ENCODE results near the gene HSBP1. TPM values are rescaled to one million over a fixed set of nuclear protein-coding genes. Genes with fewer than 3 reads are reported as not detected.
A peak's percentile ranks its signal among the peaks of the same experiment; 100 is the strongest.

Gene HSBP1
- total and polyA plus RNA-seq, 2 of the 13 experiments (the other 11 are each of a cell fraction or from before 2014, with no cell fraction given): 249 to 292 TPM

- 0 out of 2 replicates have a peak, but pooled peaks have one; percentile 2 for TF ChIP-seq ZNF138 (CRISPR knock-in tag; IDR thresholded peaks at IDR 0.05; ENCODE audit: low read depth)
- TF ChIP-seq MBD4 (IDR thresholded peaks at IDR 0.05; ENCODE audit: borderline replicate concordance, low read length): no peak
- peak; percentile 20; the same call in 1 of the 2 replicates for TF ChIP-seq ZNF274 (CRISPR knock-in tag; IDR thresholded peaks at IDR 0.05)
- TF ChIP-seq ZNF580 (CRISPR knock-in tag; IDR thresholded peaks at IDR 0.05; ENCODE audit: borderline replicate concordance, low read depth): no peak
- TF ChIP-seq ZNF766 (CRISPR knock-in tag; IDR thresholded peaks at IDR 0.05; ENCODE audit: borderline replicate concordance): no peak
- no peak for TF ChIP-seq ZNF841 (CRISPR knock-in tag; IDR thresholded peaks at IDR 0.05; ENCODE audit: borderline replicate concordance)
- TF ChIP-seq, protein P1, sequence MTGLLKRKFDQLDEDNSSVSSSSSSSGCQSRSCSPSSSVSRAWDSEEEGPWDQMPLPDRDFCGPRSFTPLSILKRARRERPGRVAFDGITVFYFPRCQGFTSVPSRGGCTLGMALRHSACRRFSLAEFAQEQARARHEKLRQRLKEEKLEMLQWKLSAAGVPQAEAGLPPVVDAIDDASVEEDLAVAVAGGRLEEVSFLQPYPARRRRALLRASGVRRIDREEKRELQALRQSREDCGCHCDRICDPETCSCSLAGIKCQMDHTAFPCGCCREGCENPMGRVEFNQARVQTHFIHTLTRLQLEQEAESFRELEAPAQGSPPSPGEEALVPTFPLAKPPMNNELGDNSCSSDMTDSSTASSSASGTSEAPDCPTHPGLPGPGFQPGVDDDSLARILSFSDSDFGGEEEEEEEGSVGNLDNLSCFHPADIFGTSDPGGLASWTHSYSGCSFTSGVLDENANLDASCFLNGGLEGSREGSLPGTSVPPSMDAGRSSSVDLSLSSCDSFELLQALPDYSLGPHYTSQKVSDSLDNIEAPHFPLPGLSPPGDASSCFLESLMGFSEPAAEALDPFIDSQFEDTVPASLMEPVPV (CRISPR knock-in tag; IDR thresholded peaks at IDR 0.05): no peak
- no peak for TF ChIP-seq U2AF2 (IDR thresholded peaks at IDR 0.05; ENCODE audit: low read depth, low read length)
- TF ChIP-seq ZNF414 (CRISPR knock-in tag; IDR thresholded peaks at IDR 0.05): no peak
These were observed 460 bp upstream of the HSBP1 start (continued) for GRCh38 chr16:83807327-83807709.

- Histone ChIP-seq H3K9me3 (ENCODE audit: low read length) (no peaks in the 10 kb centered on the region), H3K4me1 (ENCODE audit: insufficient read depth, low read length) (peaks cover 49% of the 10 kb centered on the region), H3K27ac (ENCODE audit: extremely low read length, insufficient read depth, low read length) (peak overlapping the region; percentile 72), H3K27me3 (ENCODE audit: control insufficient read depth in 1 of 2, insufficient read depth in 2 of 2, low read length in 2 of 2) (no peaks in the 10 kb centered on the region; a peak in 2 of 5 replicates), H3K79me2 (ENCODE audit: insufficient read depth, low read length) (peaks cover 25% of the 10 kb centered on the region), H3K9ac (ENCODE audit: insufficient read depth, low read depth, low read length) (peak overlapping the region; percentile 95), H2AFZ (ENCODE audit: low read length) (no peak overlapping the region), H4K20me1 (ENCODE audit: insufficient read depth, low read length) (peaks cover 4% of the 10 kb centered on the region), H3K36me3 (replicated peaks in 1 of 2; ENCODE audit: control insufficient read depth in 1 of 2, insufficient read depth in 2 of 2, low read length in 2 of 2) (peaks cover 1 to 21% of the 10 kb centered on the region in 2 experiments; a peak in 4 of 5 replicates), H3K4me3 (replicated peaks in 1 of 3; ENCODE audit: insufficient read depth in 1 of 3, low read depth in 2 of 3, low read length in 3 of 3) (peak overlapping the region; percentile 87 to 98 (median 96)), H3K4me2 (ENCODE audit: low read depth, low read length) (peak overlapping the region; percentile 82)
- WGBS (ENCODE audit: low lambda C conversion rate): 2% methylated on average over 11 of the region's 11 CpGs
- intact Hi-C loops (cut with micrococcal nuclease; ENCODE audit: unreplicated experiment): no loop called here
- POLR2A ChIA-PET: interaction anchor here (1.0 kb wide), 1 partner anchor 134 kb away, joined by 3 read pairs; no protein-coding TSS in a partner anchor
- no peak for FAIRE-seq
- ATAC-seq: peak; percentile 20
- CTCF ChIA-PET (ENCODE audit: low intra/inter-chr PET ratio, low total read pairs): no interaction called here
- no peak for DNase-seq (ENCODE audit: low spot score)
- TSS peak; percentile 63 for BruUV-seq (replicated peaks)
- in situ Hi-C loops (cut with HindIII; ENCODE audit: extremely low pct_ligation_motif_present, low pct_unique_long_range_greater_than_20kb): no loop called here
- TF ChIP-seq ZNF7 (CRISPR knock-in tag; IDR thresholded peaks at IDR 0.05): no peak
- TF ChIP-seq, protein P2, sequence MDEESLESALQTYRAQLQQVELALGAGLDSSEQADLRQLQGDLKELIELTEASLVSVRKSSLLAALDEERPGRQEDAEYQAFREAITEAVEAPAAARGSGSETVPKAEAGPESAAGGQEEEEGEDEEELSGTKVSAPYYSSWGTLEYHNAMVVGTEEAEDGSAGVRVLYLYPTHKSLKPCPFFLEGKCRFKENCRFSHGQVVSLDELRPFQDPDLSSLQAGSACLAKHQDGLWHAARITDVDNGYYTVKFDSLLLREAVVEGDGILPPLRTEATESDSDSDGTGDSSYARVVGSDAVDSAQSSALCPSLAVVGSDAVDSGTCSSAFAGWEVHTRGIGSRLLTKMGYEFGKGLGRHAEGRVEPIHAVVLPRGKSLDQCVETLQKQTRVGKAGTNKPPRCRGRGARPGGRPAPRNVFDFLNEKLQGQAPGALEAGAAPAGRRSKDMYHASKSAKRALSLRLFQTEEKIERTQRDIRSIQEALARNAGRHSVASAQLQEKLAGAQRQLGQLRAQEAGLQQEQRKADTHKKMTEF (CRISPR knock-in tag; IDR thresholded peaks at IDR 0.05): no peak
- TF ChIP-seq ZNF703 (CRISPR knock-in tag; IDR thresholded peaks at IDR 0.05; ENCODE audit: borderline replicate concordance): 0 out of 2 replicates have a peak, but pooled peaks have one; percentile 16
- no peak for TF ChIP-seq ZFP36L1 (CRISPR knock-in tag; IDR thresholded peaks at IDR 0.05)
- TF ChIP-seq ZNF280D (CRISPR knock-in tag; IDR thresholded peaks at IDR 0.05): peak; percentile 57; the same call in 1 of the 2 replicates
- TF ChIP-seq MAFG (CRISPR knock-in tag; IDR thresholded peaks at IDR 0.05): no peak
- TF ChIP-seq ATF3 (CRISPR knock-in tag; IDR thresholded peaks at IDR 0.05): no peak
These were observed 816 bp downstream of the HSBP1 start for GRCh38 chr16:83808573-83809014.
